Prostate gland (tissue), 2 donors: ENCODE measurements around the gene YWHAB.

Experiments
- POLR2A ChIP-seq: fragments of 450-650 bp; IDR thresholded peaks from one replicate; pipeline ENCODE4 v1.6.1; 2016; ENCODE audit warnings: antibody characterized with exemption, mild to moderate bottlenecking
- POLR2AphosphoS5 ChIP-seq: sonication (generic); formaldehyde crosslinking; IDR thresholded peaks from one replicate; pipeline ENCODE4 v1.6.1; 2017; ENCODE audit warnings: antibody characterized with exemption
- TF ChIP-seq, protein P1 (sequence below), 4 experiments: fragments of 200-600 bp in 2 of 4; fragments of 450-650 bp in 2 of 4; sonication (generic) in 2 of 4; IDR thresholded peaks; 1 replicate in 3 of 4; 2 replicates in 1 of 4; pipeline ENCODE4 v1.5.1; 2016 to 2019; ENCODE audit warnings: antibody characterized with exemption in 4 of 4, mild to moderate bottlenecking in 2 of 4, moderate library complexity in 2 of 4

DNA sequence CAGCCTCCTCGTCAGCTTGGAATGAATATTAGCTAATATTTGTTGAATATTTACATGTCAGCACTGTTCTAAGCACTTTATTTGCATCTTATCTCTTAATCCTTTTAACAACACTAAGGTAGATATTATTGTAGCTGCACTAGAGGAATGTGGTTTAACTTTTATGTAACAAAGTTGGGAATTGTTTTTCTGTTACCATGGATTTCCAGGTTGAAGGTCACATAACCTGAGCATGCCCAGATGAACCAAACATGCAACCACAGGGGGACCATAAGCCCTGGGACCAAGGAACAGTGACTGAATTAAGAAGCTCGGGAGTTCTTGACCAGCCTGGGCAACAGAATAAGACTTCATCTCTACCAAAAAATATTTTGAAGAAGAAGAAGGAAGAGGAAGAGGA lies 29.1 kb upstream of the YWHAB start:
- TF ChIP-seq, protein P1, sequence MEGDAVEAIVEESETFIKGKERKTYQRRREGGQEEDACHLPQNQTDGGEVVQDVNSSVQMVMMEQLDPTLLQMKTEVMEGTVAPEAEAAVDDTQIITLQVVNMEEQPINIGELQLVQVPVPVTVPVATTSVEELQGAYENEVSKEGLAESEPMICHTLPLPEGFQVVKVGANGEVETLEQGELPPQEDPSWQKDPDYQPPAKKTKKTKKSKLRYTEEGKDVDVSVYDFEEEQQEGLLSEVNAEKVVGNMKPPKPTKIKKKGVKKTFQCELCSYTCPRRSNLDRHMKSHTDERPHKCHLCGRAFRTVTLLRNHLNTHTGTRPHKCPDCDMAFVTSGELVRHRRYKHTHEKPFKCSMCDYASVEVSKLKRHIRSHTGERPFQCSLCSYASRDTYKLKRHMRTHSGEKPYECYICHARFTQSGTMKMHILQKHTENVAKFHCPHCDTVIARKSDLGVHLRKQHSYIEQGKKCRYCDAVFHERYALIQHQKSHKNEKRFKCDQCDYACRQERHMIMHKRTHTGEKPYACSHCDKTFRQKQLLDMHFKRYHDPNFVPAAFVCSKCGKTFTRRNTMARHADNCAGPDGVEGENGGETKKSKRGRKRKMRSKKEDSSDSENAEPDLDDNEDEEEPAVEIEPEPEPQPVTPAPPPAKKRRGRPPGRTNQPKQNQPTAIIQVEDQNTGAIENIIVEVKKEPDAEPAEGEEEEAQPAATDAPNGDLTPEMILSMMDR (IDR thresholded peaks at IDR 0.05) = no peak
- TF ChIP-seq POLR2A (no peak), POLR2AphosphoS5 (no peak)
